Measurements from ENCODE around the gene SORBS2.

The SORBS2 gene

GRCh38 chr4:185638093-185638492 is 173.9 kb downstream of the SORBS2 start:
- no peak for DNase-seq (ENCODE audit: low read depth)

- DNase-seq (ENCODE audit: low read depth), result no peak
Observed at GRCh38 chr4:185637163-185637875, 174.7 kb downstream of the SORBS2 start.

- DNase-seq (ENCODE audit: low read depth), result no peak
Observed at GRCh38 chr4:185634066-185634652, 177.8 kb downstream of the SORBS2 start.

- DNase-seq (ENCODE audit: low read depth), result no peak
Observed at GRCh38 chr4:185626798-185627197, 185.2 kb downstream of the SORBS2 start.

- DNase-seq (ENCODE audit: low read depth), result no peak
Observed at GRCh38 chr4:185625503-185625902, 186.5 kb downstream of the SORBS2 start.

- DNase-seq (ENCODE audit: low read depth), result no peak
Observed at GRCh38 chr4:185624259-185624589, 187.8 kb downstream of the SORBS2 start.

- DNase-seq (ENCODE audit: low read depth), result no peak
Observed at GRCh38 chr4:185623444-185624258, 188.3 kb downstream of the SORBS2 start.

GRCh38 chr4:185608185-185608584 is 203.8 kb downstream of the SORBS2 start:
- DNase-seq (ENCODE audit: low read depth), result no peak

GRCh38 chr4:185602397-185602796 is 209.6 kb downstream of the SORBS2 start:
- DNase-seq (ENCODE audit: low read depth), result no peak

GRCh38 chr4:185600801-185601434 is 211.1 kb downstream of the SORBS2 start:
- DNase-seq (ENCODE audit: low read depth), result no peak

GRCh38 chr4:185599553-185600243 is 212.3 kb downstream of the SORBS2 start:
- no peak for DNase-seq (ENCODE audit: low read depth)

- no peak for DNase-seq (ENCODE audit: low read depth)
Observed at GRCh38 chr4:185598846-185599552, 213.0 kb downstream of the SORBS2 start.

GRCh38 chr4:185597532-185598188 is 214.3 kb downstream of the SORBS2 start:
- DNase-seq (ENCODE audit: low read depth), result peak; percentile 41

GRCh38 chr4:185592845-185593488 is 219.0 kb downstream of the SORBS2 start:
- DNase-seq (ENCODE audit: low read depth), result no peak

- DNase-seq (ENCODE audit: low read depth), result no peak
Observed at GRCh38 chr4:185592438-185592837, 219.6 kb downstream of the SORBS2 start.

- DNase-seq (ENCODE audit: low read depth), result no peak
Observed at GRCh38 chr4:185591679-185592141, 220.3 kb downstream of the SORBS2 start.

- no peak for DNase-seq (ENCODE audit: low read depth)
Observed at GRCh38 chr4:185590982-185591381, 221.0 kb downstream of the SORBS2 start.

GRCh38 chr4:185589067-185589836 is 222.7 kb downstream of the SORBS2 start:
- no peak for DNase-seq (ENCODE audit: low read depth)

GRCh38 chr4:185587427-185588161 is 224.4 kb downstream of the SORBS2 start:
- peak; percentile 43 for DNase-seq (ENCODE audit: low read depth)
